Left renal pelvis (tissue), 4 donors: ENCODE data around the gene TRA2B. TPM values are rescaled to one million over a fixed set of nuclear protein-coding genes. Genes with fewer than 3 reads are reported as not detected.

Experiments
- DNase-seq, 4 donors: peaks; one replicate each; pipeline ENCODE4 v3.0.0-alpha.2; 2013; ENCODE audit warnings: low read depth in 4 of 4, low spot score in 3 of 4
- polyA plus RNA-seq, 4 donors: library from polyadenylated mRNA; unstranded; fragments of 120-200 nt; gene quantifications; one replicate each; pipeline ENCODE4 v1.2.1, GENCODE V29; 2013; ENCODE audit not compliant: insufficient read length in 4 of 4

The TRA2B gene
- polyA plus RNA-seq, 4 donors = 236 to 316 (median 289) TPM

DNA sequence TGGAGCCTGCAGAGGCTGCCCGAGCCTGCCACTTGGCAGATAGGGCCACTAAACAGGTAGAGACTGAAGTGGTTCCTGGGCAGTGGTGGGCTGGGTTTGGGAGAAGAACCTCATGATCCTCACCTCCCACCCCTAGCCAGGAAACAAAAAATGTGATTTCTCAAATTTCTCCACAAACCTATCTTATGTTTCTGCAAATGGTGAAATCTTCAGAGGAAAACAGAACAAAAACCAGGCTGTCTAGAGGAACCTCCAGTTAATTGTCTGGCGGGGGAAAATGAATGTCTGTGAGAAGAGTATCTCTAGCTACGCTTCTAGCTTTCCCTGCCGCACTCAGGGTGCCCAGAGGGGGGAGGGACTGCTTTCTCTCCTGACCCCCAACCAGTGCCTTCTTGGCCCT lies 55.9 kb downstream of the TRA2B start:
- DNase-seq = no peak

DNA sequence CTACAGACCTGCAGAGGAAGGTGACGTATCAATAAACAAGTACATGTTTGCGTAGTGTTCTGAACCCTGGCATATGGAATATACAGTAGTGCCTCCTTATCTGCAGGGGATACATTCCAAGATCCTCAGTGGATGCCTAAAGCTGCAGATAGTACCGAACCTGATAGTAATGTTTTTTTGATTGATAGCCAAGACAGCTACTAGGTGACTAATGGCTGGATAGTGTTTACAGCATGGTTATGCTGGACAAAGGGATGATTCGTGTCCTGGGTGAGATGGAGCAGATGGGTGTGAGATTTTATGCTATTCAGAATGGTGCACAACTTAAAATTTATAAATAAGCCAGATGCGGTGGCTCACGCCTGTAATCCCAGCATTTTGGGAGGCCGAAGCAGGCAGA lies 57.2 kb downstream of the TRA2B start:
- no peak for DNase-seq

- no peak for DNase-seq
Observed at GRCh38 chr3:185878920-185879319, 58.9 kb downstream of the TRA2B start.

GRCh38 chr3:185874119-185874518 lies 63.7 kb downstream of the TRA2B start:
- no peak for DNase-seq

DNA sequence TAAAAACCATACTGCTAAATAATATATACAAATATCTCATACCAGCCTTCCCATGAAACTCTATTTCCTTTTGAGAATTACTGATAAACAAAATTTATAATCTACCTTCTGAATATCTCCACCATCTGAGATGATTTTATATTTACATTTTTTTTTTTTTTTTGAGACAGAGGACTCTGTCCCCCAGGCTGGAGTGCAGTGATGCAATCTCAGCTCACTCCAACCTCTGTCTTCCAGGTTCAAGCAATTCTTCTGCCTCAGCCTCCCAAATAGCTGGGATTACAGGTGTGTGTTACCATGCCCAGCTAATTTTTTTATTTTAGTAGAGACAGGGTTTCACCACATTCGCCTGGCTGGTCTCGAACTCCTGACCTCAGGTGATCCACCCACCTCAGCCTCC lies 70.2 kb downstream of the TRA2B start:
- DNase-seq = no peak

DNA sequence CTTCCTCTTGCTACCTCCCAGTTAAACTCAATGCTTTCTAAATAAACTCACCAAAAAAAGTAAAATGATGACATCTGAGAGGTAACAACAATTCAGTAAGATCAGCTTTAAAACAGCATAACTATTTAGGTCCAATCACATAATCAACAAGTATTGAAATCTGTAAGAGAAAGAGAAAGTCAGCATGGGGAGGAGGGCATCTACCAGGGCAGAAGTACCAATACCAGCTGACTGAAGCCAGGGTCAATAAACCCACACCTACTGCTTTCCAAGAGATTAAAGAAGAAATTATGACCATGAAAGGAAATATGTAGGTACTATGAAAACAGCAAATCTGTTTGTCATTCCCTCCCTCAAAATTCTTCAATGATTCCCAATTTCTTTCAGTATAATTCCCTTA lies 70.8 kb downstream of the TRA2B start:
- no peak for DNase-seq

- no peak for DNase-seq
Observed at GRCh38 chr3:185866555-185866954, 71.3 kb downstream of the TRA2B start.

Other genes starting within 250 kb of the TRA2B start
- gene IGF2BP2, start 113.0 kb downstream of the TRA2B start, polyA plus RNA-seq = 100 to 1,000 TPM in 2 of 4 donors, 10 to 100 TPM in 2; 76.0 to 111 (median 95.6) TPM
- gene ETV5, start 171.1 kb upstream of the TRA2B start, polyA plus RNA-seq = 10 to 100 TPM; 19.3 to 32.3 (median 30.5) TPM